ENCODE measurements around the gene PIGW.
"Not testable (repeated sequence)": the region's sequence is repeated elsewhere in the genome, so short reads cannot be mapped to it uniquely, and the experiment has no call there.

The PIGW gene

GRCh38 chr17:36508439-36508838, 26.3 kb upstream of the PIGW start:
- DNase-seq = not testable (repeated sequence)

- DNase-seq = no peak
Measured at GRCh38 chr17:36509272-36509985, 25.4 kb upstream of the PIGW start.

DNA sequence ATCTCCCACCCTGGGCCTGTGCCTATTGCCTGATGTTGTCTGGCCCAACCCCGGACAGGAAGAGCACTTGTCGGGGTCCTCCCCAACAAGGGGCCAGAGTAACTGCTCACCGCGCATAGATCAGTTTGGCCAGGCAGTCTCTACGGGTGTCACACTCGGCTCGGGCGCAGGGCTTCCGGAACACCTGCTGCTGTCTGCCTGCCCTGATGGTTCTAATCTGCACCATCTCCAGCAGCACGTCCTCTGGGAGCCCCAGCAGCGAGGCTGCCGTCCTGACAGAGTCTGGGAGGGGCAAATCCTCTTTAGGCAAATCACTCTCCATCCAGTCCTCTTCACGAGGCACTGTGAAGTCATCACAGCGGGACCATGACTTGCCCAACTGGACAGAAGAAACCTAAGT, 24.2 kb upstream of the PIGW start:
- DNase-seq = no peak

GRCh38 chr17:36511216-36511615, 23.6 kb upstream of the PIGW start:
- DNase-seq = no peak

GRCh38 chr17:36512641-36513040, 22.1 kb upstream of the PIGW start:
- DNase-seq = no peak

GRCh38 chr17:36514856-36515255, 19.9 kb upstream of the PIGW start:
- no peak for DNase-seq

GRCh38 chr17:36515837-36516236, 18.9 kb upstream of the PIGW start:
- DNase-seq = no peak

- no peak for DNase-seq
Measured at GRCh38 chr17:36523113-36523512, 11.7 kb upstream of the PIGW start.

DNA sequence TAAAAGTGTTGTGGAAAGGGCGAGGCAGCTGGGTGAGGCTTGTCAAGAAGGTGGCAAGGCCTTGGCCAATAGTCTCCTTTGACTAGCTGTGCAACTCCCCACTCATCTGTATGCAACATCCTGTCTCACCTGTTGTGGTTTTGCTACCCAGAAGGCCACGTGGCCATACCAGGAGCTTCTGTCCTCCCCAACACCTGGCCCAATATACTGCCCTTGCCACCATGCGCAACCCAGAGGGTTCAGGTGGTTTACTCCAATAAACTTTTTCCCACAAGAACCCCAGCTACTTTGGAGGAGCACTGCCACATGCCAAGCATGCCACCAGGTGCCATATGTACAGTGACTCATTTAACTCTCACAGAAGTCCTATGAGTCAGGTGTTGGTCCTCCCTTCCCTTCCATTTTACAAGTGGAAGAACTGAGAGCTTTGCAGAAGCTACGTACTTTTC, 10.3 kb upstream of the PIGW start:
- no peak for DNase-seq

- no peak for DNase-seq
Measured at GRCh38 chr17:36525113-36525512, 9.7 kb upstream of the PIGW start.

GRCh38 chr17:36525888-36526287, 8.9 kb upstream of the PIGW start:
- no peak for DNase-seq

GRCh38 chr17:36527621-36528250, 7.1 kb upstream of the PIGW start:
- no peak for DNase-seq

DNA sequence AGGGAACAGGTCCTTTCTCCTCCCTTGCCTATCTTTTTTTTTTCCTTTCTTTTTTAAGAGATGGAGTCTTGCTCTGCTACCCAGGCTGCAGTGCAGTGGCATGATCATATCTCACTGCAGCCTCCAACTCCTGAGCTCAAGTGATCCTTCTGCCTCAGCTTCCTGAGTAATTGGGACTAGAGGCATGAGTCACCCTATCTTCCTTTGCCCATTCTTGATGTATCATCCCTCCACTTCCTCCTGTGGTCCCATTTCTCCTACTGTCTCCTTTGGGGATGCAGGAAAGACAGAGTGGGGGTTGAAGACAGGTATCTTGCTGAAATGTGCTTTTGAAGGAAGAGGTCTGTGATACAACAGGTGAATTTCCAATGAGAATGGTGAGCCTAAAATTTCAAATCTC, 5.7 kb upstream of the PIGW start:
- DNase-seq = no peak

DNA sequence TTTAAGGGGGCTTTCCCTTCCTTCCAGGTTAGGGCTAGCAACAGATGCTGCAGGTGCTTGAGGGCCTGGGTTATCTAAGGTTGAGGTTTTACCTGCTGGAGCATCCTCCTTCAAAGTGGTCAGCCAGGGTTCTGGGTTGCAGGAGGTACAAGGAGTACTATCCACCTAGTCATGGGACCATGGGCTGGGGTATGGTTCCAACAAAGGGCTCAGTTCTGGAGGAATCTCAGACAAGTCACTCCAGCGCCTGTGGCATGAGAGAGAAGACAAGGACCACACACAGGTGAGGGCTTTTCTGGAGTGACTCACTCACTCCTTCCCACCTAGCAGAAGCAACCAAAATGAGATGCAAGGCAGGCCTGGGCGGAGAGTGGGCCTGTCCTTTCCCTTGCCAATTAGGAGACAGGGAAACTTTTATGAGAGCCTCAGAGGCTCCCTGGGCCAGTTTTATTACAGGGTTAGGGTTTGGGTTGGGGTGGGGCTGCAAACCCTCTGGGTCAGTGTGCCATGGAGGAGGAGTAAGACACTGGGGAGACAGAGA, 2.3 kb upstream of the PIGW start:
- DNase-seq = no peak

GRCh38 chr17:36533935-36534839, 600 bp upstream of the PIGW start:
- peak; percentile 66 for DNase-seq

DNA sequence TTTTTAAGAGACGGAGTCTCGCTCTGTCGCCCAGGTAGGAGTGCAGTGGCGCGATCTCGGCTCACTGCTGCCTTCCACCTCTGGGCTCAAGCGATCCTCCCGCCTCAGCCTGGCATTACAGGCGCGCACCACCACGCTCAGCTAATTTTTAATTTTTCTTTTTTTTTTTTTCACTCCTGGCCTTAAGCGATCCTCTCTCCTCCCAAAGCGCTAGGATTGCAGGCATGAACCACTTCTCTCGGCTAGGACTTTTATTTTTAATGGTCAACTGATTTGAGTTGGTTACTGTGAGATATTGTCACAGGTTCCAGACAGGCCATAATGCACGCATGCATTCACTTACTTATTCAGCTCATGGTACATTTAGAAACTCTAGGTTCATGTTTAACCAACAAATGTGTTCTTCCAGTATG, 888 bp downstream of the PIGW start:
- DNase-seq = no peak

DNA sequence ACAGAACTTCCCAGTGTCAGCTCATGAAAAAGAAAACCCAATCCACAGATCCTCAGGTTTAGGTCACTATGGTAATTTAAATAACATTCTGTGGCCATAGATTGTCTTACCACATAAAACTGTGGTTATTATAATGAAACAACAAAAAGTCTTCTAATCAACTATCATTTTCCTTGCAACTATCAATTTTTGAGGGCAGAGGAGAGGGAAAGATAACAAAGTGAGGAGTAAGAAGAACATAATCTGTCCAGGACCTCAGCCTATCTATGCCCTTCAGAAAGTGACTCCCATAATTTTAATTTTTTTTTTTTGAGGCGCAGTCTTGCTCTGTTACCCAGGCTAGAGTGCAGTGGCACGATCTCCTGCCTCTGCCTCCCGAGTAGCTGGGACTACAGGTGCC, 5.9 kb downstream of the PIGW start:
- no peak for DNase-seq

- no peak for DNase-seq
Measured at GRCh38 chr17:36542755-36543154, 8.0 kb downstream of the PIGW start.

DNA sequence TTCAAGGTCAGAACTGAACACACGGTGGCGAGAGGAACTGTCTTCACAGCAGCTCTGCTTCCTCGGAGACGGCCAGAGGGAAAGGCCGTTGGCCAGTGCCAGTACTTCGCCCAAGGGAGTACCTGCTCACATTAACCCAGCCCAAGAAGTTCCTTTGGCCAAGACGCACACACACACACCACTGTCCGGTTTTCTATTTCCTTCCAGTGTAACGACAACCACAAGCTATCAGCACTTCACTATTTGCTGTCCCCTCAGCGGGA, 9.2 kb downstream of the PIGW start:
- peak; percentile 53 for DNase-seq

DNA sequence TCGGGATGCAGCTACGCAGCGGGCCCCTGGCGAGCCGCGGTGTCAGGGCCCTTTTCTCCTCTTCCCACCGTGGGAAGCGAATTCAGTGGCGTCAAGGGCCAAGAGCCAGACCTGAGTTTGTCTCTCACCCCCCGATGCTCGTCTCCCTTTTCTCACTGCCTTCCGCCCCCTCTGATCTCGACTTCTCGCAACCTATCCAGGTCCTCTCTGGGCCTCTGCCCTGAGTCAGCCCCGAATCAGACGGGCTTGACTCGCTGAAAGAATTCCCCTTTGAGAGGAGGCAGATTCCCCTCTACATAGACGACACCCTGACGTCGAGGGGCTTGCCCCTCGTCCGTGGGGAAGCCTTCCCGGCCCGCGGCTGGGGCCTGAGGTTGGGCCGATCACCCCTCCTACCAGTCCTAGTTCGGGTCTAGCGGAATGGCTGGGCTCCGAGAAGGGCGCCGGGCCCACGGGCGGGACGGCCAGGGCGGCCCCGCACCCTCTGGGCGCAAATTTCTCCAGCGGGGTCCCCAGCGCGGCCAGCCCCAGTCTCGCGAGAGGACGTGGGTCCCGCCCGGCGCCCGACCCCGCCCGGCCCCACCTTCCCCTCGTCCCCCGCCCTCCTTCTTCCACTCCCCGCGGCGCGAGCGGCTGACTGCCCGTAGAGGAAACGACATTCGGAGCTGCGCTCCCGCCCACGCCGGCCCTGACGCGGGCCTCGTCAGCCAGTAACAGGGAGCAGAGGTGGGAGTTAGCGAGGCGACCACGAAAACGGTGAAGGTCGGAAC, 9.7 kb downstream of the PIGW start, which contains the start of gene GGNBP2:
TSS of gene GGNBP2 (plus strand) at position 613 of the 770 bp plus-strand sequence. CDS start 806 bp downstream, outside the sequence.
- DNase-seq = peak; percentile 96

DNA sequence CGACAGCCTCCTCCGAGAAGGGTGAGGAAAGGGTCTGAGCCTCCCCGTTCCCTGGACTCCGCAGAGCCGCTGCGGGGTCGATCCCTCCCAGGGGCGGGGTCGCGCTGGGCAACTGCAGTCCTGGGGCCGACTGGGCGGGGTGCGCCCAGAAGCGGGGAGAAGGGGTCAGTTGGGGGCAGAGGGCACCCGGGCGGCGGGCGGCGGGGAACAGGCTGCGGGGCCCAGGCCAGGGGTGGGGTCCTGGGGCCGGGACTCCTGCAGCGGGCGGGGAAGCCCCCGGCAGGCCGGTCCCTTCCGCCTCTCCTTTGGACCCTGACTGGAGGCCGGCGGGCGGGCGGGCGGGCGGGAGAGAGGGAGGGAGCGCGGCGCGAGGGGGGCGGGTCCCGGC, 10.3 kb downstream of the PIGW start:
- no peak for DNase-seq

Data from left hindlimb (tissue), 1 donor.